DOHH2 (cell line): ENCODE measurements around the gene LATS2.

Experiments used
- H3F3A ChIP-seq: fragments of 200-600 bp; sonication (generic), shearing (Covaris generic); 2 replicates; pipeline ENCODE4 v1.6.0; 2016; ENCODE audit warnings: antibody characterized with exemption, mild to moderate bottlenecking; ENCODE audit not compliant: control insufficient read depth, insufficient read depth
- H3K27ac ChIP-seq: fragments of 200-600 bp; sonication (generic); 2 replicates; pipeline ENCODE4 v1.5.1; 2014; ENCODE audit warnings: low read depth, mild to moderate bottlenecking, low read length, moderate library complexity
- H3K27me3 ChIP-seq: fragments of 200-600 bp; sonication (generic); 2 replicates; pipeline ENCODE4 v1.6.1; 2014; ENCODE audit warnings: mild to moderate bottlenecking, low read length, mixed read lengths; ENCODE audit not compliant: control insufficient read depth
- H3K36me3 ChIP-seq: fragments of 200-600 bp; sonication (generic); 2 replicates; pipeline ENCODE4 v1.6.1; 2014; ENCODE audit warnings: mild to moderate bottlenecking, low read length, moderate library complexity, mixed read lengths; ENCODE audit not compliant: control insufficient read depth
- H3K4me1 ChIP-seq: fragments of 200-600 bp; sonication (generic); 2 replicates; pipeline ENCODE4 v1.6.1; 2014; ENCODE audit warnings: mild to moderate bottlenecking, low read length, mixed read lengths; ENCODE audit not compliant: control insufficient read depth
- H3K4me2 ChIP-seq: fragments of 200-600 bp; sonication (generic); 2 replicates; pipeline ENCODE4 v1.6.0; 2014; ENCODE audit warnings: mild to moderate bottlenecking, low read length, moderate library complexity
- H3K4me3 ChIP-seq: fragments of 200-600 bp; sonication (generic); 2 replicates; pipeline ENCODE4 v1.5.1; 2014; ENCODE audit warnings: mild to moderate bottlenecking, low read length, mixed read lengths
- H3K79me2 ChIP-seq: fragments of 200-600 bp; sonication (generic); 2 replicates; pipeline ENCODE4 v1.6.1; 2014; ENCODE audit warnings: mild to moderate bottlenecking, low read length, mixed read lengths; ENCODE audit not compliant: control insufficient read depth
- H3K9me2 ChIP-seq: fragments of 200-600 bp; sonication (generic); replicated peaks from 2 replicates; pipeline ENCODE4 v1.6.1; 2014; ENCODE audit warnings: mild to moderate bottlenecking, low read length, mixed read lengths; ENCODE audit not compliant: control insufficient read depth
- H3K9me3 ChIP-seq: fragments of 200-600 bp; sonication (generic); 2 replicates; pipeline ENCODE4 v1.6.1; 2014; ENCODE audit warnings: antibody characterized with exemption, low read length, mixed read lengths; ENCODE audit not compliant: control insufficient read depth, insufficient read depth
- H4K20me1 ChIP-seq: fragments of 200-600 bp; sonication (generic); 2 replicates; pipeline ENCODE4 v1.6.0; 2014; ENCODE audit warnings: low read depth, mild to moderate bottlenecking, antibody characterized with exemption, low read length, moderate library complexity; ENCODE audit not compliant: control insufficient read depth, insufficient read depth
- EZH2phosphoT487 ChIP-seq: fragments of 200-600 bp; sonication (generic); IDR thresholded peaks from 2 replicates; pipeline ENCODE4 v1.6.1; 2017; ENCODE audit warnings: borderline replicate concordance, mild to moderate bottlenecking, antibody characterized with exemption, low read length, moderate library complexity, mixed read lengths
- TF ChIP-seq, protein P1 (sequence below): fragments of 200-600 bp; sonication (generic); IDR thresholded peaks from one replicate; pipeline ENCODE4 v1.5.1; 2014; ENCODE audit warnings: antibody characterized with exemption, mild to moderate bottlenecking, low read depth, low read length; ENCODE audit not compliant: poor library complexity, severe bottlenecking

The LATS2 gene

GRCh38 chr13:21055016-21055415 is 6.4 kb downstream of the LATS2 start:
- Histone ChIP-seq H3K27me3 (no peaks in the 10 kb centered on the region), H4K20me1 (no peaks in the 10 kb centered on the region), H3F3A (no peaks in the 10 kb centered on the region), H3K27ac (no peak overlapping the region), H3K9me2 (no peaks in the 10 kb centered on the region), H3K36me3 (no peaks in the 10 kb centered on the region), H3K79me2 (no peaks in the 10 kb centered on the region), H3K4me3 (no peak overlapping the region), H3K4me1 (no peaks in the 10 kb centered on the region), H3K9me3 (no peaks in the 10 kb centered on the region), H3K4me2 (no peak overlapping the region)
- TF ChIP-seq, protein P1, sequence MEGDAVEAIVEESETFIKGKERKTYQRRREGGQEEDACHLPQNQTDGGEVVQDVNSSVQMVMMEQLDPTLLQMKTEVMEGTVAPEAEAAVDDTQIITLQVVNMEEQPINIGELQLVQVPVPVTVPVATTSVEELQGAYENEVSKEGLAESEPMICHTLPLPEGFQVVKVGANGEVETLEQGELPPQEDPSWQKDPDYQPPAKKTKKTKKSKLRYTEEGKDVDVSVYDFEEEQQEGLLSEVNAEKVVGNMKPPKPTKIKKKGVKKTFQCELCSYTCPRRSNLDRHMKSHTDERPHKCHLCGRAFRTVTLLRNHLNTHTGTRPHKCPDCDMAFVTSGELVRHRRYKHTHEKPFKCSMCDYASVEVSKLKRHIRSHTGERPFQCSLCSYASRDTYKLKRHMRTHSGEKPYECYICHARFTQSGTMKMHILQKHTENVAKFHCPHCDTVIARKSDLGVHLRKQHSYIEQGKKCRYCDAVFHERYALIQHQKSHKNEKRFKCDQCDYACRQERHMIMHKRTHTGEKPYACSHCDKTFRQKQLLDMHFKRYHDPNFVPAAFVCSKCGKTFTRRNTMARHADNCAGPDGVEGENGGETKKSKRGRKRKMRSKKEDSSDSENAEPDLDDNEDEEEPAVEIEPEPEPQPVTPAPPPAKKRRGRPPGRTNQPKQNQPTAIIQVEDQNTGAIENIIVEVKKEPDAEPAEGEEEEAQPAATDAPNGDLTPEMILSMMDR: no peak

- no peaks in the 10 kb centered on the region for H3K9me2 ChIP-seq
- H3K4me2 ChIP-seq: no peak overlapping the region
- H3K4me3 ChIP-seq: no peak overlapping the region
- no peak overlapping the region for H3K27ac ChIP-seq
- H3K79me2 ChIP-seq: no peaks in the 10 kb centered on the region
- no peaks in the 10 kb centered on the region for H3K9me3 ChIP-seq
- no peaks in the 10 kb centered on the region for H3K27me3 ChIP-seq
- H4K20me1 ChIP-seq: no peaks in the 10 kb centered on the region
- no peaks in the 10 kb centered on the region for H3F3A ChIP-seq
- H3K36me3 ChIP-seq: no peaks in the 10 kb centered on the region
- no peaks in the 10 kb centered on the region for H3K4me1 ChIP-seq
- TF ChIP-seq, protein P1: no peak
- no peak for TF ChIP-seq EZH2phosphoT487
Observed at GRCh38 chr13:21054313-21054712, 7.1 kb downstream of the LATS2 start.

GRCh38 chr13:21053231-21053630 is 8.2 kb downstream of the LATS2 start:
- no peaks in the 10 kb centered on the region for H3F3A ChIP-seq
- no peaks in the 10 kb centered on the region for H3K79me2 ChIP-seq
- no peak for TF ChIP-seq EZH2phosphoT487
- TF ChIP-seq, protein P1: no peak
- no peaks in the 10 kb centered on the region for H3K36me3 ChIP-seq
- H3K9me3 ChIP-seq: no peaks in the 10 kb centered on the region
- H3K27ac ChIP-seq: no peak overlapping the region
- no peak overlapping the region for H3K4me3 ChIP-seq
- no peaks in the 10 kb centered on the region for H3K9me2 ChIP-seq
- no peak overlapping the region for H3K4me2 ChIP-seq
- H3K27me3 ChIP-seq: no peaks in the 10 kb centered on the region
- H4K20me1 ChIP-seq: no peaks in the 10 kb centered on the region
- no peaks in the 10 kb centered on the region for H3K4me1 ChIP-seq

- Histone ChIP-seq H3K4me1 (no peaks in the 10 kb centered on the region), H3F3A (no peaks in the 10 kb centered on the region), H3K4me2 (no peak overlapping the region), H4K20me1 (no peaks in the 10 kb centered on the region), H3K4me3 (no peak overlapping the region), H3K27ac (no peak overlapping the region), H3K27me3 (no peaks in the 10 kb centered on the region), H3K36me3 (no peaks in the 10 kb centered on the region), H3K9me3 (no peaks in the 10 kb centered on the region), H3K79me2 (no peaks in the 10 kb centered on the region), H3K9me2 (no peaks in the 10 kb centered on the region)
- TF ChIP-seq, protein P1: no peak
- no peak for TF ChIP-seq EZH2phosphoT487
Observed at GRCh38 chr13:21051675-21052074, 9.7 kb downstream of the LATS2 start.
